Heart left ventricle (tissue), 16 donors: ENCODE measurements around the gene CCDC106. TPM values are rescaled to one million over a fixed set of nuclear protein-coding genes. Genes with fewer than 3 reads are reported as not detected.

ENCODE experiments used
- ATAC-seq, 4 donors: fragments of 200-7000 bp; cut with Tn5 transposase; one replicate each; pipeline ENCODE4 v1.9.1; 2020 to 2022; ENCODE audit warnings: moderate library complexity in 4 of 4, mild to moderate bottlenecking in 3 of 4, moderate number of reproducible peaks in 1 of 4
- DNase-seq, 5 donors: peaks; one replicate each; pipeline ENCODE4 v3.0.0-alpha.2; 2020
- H3K27ac ChIP-seq, 12 donors: fragments of 200-600 bp; sonication (generic) in 4 of 12; one replicate each; pipeline versions ENCODE4 v1.5.0 to v1.8.0; 2016 to 2022; ENCODE audit warnings: mild to moderate bottlenecking in 2 of 12
- H3K27me3 ChIP-seq, 9 donors: fragments of 200-600 bp; sonication (generic) in 2 of 9; one replicate each; pipeline versions ENCODE4 v1.5.1 to v1.8.0; 2016 to 2022; ENCODE audit warnings: mild to moderate bottlenecking in 3 of 9
- H3K36me3 ChIP-seq, 9 donors: fragments of 200-600 bp; sonication (generic) in 2 of 9; one replicate each; pipeline versions ENCODE4 v1.5.0 to v1.8.0; 2018 to 2022; ENCODE audit warnings: mild to moderate bottlenecking in 2 of 9
- H3K4me1 ChIP-seq, 12 donors: fragments of 200-600 bp; sonication (generic) in 4 of 12; one replicate each; pipeline versions ENCODE4 v1.5.0 to v1.8.0; 2016 to 2022; ENCODE audit warnings: mild to moderate bottlenecking in 3 of 12
- H3K4me3 ChIP-seq, 12 donors: fragments of 200-600 bp; sonication (generic) in 4 of 12; one replicate each; pipeline versions ENCODE4 v1.5.0 to v1.8.0; 2017 to 2022; ENCODE audit warnings: mild to moderate bottlenecking in 9 of 12, moderate library complexity in 4 of 12
- H3K9me3 ChIP-seq, 12 donors: fragments of 200-600 bp; sonication (generic) in 4 of 12; one replicate each; pipeline versions ENCODE4 v1.5.0 to v1.8.0; 2016 to 2022; ENCODE audit warnings: mild to moderate bottlenecking in 1 of 12
- CTCF ChIP-seq, 12 donors: fragments of 200-600 bp; sonication (generic) in 4 of 12; IDR thresholded peaks; one replicate each; pipeline versions ENCODE4 v1.5.0 to v1.8.0; 2018 to 2022; ENCODE audit warnings: antibody characterized with exemption in 12 of 12, mild to moderate bottlenecking in 5 of 12
- POLR2A ChIP-seq, 2 donors: fragments of 450-650 bp; IDR thresholded peaks; one replicate each; pipeline ENCODE4 v1.6.1; 2017; ENCODE audit warnings: antibody characterized with exemption in 2 of 2, mild to moderate bottlenecking in 2 of 2, moderate library complexity in 2 of 2
- WGBS, 4 donors: extraction: QIAGEN DNeasy Blood & Tissue Kit in 2 of 4; methylation state at CpG; one replicate each; pipeline versions ENCODE4 v1.1.5 to v1.1.7; 2013 to 2018; 5-methylcytosine and 5-hydroxymethylcytosine counted together
- intact Hi-C, 10 donors: fragments of 100-400 bp; cut with DNase I; formaldehyde crosslinking; loops; one replicate each; pipeline versions ENCODE4 v1.11.1 to v1.14.2; 2022
- polyA plus RNA-seq, 2 donors: library from polyadenylated mRNA; stranded (reverse); fragments of 200-250 nt; gene quantifications; one replicate each; pipeline ENCODE4 v1.2.3, GENCODE V29; 2013
- total RNA-seq, 9 donors: library from RNA; depleted of rRNA in 2 of 9; stranded (reverse); fragments of >200 nt in 2 of 9; fragmentation: NEBNext Ultra II Directional in 3 of 9; extraction: Animal tissue kit (Norgen Biotek cat#: 25700) in 3 of 9; gene quantifications; one replicate each; pipeline versions ENCODE4 v1.1.0 to v1.2.4, GENCODE V29; 2016 to 2023
- donor health status: ischemic (EF 13 %, LVEDD 7.1; RV severe dilation, severe dysfunction).
- donor health status: healthy with polysubstance abuse.
- donor health status: DM: no; HTN: yes; CAD: no.
- donor health status: DM: no; HTN: no; CAD: no.
- donor health status: ischemic (EF 25% LVEDD 6.9; RV normal size, moderate dysfunction).
- donor health status: ischemic (EF 25% LVEDD 5.7; RV mildly dilated, moderate dysfunction).
- donor health status: healthy.
- donor health status: DM: yes; HTN: yes; CAD: no.
- donor health status: ischemic (EF 35%, LVEDD 5.7; RV mildly dilated, moderate dysfunction).
- donor health status: nonischemic (EF 11% LVEDD 7.7; RV severe dilation, severe dysfunction).
- donor health status: DM: yes; HTN: yes; CAD: no.
- donor health status: PGD.
- donor health status: ischemic (EF 29% LVEDD 5.4; RV normal size, mild dysfunction).
- donor health status: nonischemic (EF 23%, LVEDD 6.1; RV moderate dilation, normal function).

The CCDC106 gene
- total and polyA plus RNA-seq, 11 donors, result 11.7 to 27.7 (median 16.5) TPM

GRCh38 chr19:55675661-55676354 is 27.8 kb downstream of the CCDC106 start:
- TF ChIP-seq CTCF (IDR thresholded peaks at IDR 0.05) (no peak), POLR2A (IDR thresholded peaks at IDR 0.05) (no peak)
- peaks cover 2 to 59% (median 45%) of the 10 kb centered on the region in 9 donors for H3K36me3 ChIP-seq
- WGBS, 4 donors, result 6 to 11% (median 8%) methylated on average over 16 of the region's 16 CpGs
- peak overlapping the region; percentile 61 to 99 (median 80) for H3K4me3 ChIP-seq
- H3K9me3 ChIP-seq, result no peaks in the 10 kb centered on the region
- DNase-seq (no peak), ATAC-seq (no peak)
- peaks cover 12 to 67% (median 37%) of the 10 kb centered on the region in 12 donors for H3K4me1 ChIP-seq
- intact Hi-C loops, result loop anchor here in 2 of 10 donors (1.0 to 2.0 kb wide), 2 partner anchors 21 to 22 kb away; partner anchors contain the start of gene U2AF2 (in 1 of the 2)
- peak overlapping the region; percentile 84 to 99 (median 92) for H3K27ac ChIP-seq
- no peaks in the 10 kb centered on the region for H3K27me3 ChIP-seq

- peak in 2 of 5 donors; percentile 56 to 57 for DNase-seq
- Histone ChIP-seq H3K36me3 (peaks cover 2 to 62% (median 48%) of the 10 kb centered on the region in 9 donors), H3K27me3 (no peaks in the 10 kb centered on the region), H3K9me3 (no peaks in the 10 kb centered on the region), H3K4me1 (peaks cover 12 to 65% (median 37%) of the 10 kb centered on the region in 12 donors), H3K4me3 (peak overlapping the region in 11 of 12 donors; percentile 61 to 99 (median 81)), H3K27ac (peak overlapping the region; percentile 8 to 99 (median 90))
- peak in 3 of 12 donors; percentile 19 to 27 (median 20) for TF ChIP-seq CTCF (IDR thresholded peaks at IDR 0.05)
- no peak for TF ChIP-seq POLR2A (IDR thresholded peaks at IDR 0.05)
- 38 to 46% (median 39%) methylated on average over 5 of the region's 5 CpGs for WGBS, 4 donors
- intact Hi-C loops, result no loop called here
- peak in 2 of 4 donors; percentile 2 to 4 for ATAC-seq
Measured at GRCh38 chr19:55676383-55676782, 28.4 kb downstream of the CCDC106 start.

- intact Hi-C loops, result no loop called here
- DNase-seq (no peak), ATAC-seq (no peak)
- Histone ChIP-seq H3K4me3 (peak overlapping the region in 9 of 12 donors; percentile 4 to 99 (median 78)), H3K4me1 (peaks cover 12 to 65% (median 37%) of the 10 kb centered on the region in 12 donors), H3K27me3 (no peaks in the 10 kb centered on the region), H3K9me3 (no peaks in the 10 kb centered on the region), H3K27ac (peak overlapping the region; percentile 37 to 99 (median 88)), H3K36me3 (peaks cover 2 to 63% (median 53%) of the 10 kb centered on the region in 9 donors)
- TF ChIP-seq POLR2A (IDR thresholded peaks at IDR 0.05) (no peak), CTCF (IDR thresholded peaks at IDR 0.05) (no peak)
- WGBS, 4 donors, result 67 to 75% (median 74%) methylated on average over 7 of the region's 7 CpGs
Measured at GRCh38 chr19:55676889-55677505, 29.0 kb downstream of the CCDC106 start.

- H3K36me3 ChIP-seq, result peaks cover 2 to 63% (median 54%) of the 10 kb centered on the region in 9 donors
- H3K27ac ChIP-seq, result peak overlapping the region; percentile 5 to 96 (median 69)
- intact Hi-C loops, result no loop called here
- H3K27me3 ChIP-seq, result no peaks in the 10 kb centered on the region
- no peaks in the 10 kb centered on the region for H3K9me3 ChIP-seq
- no peak for ATAC-seq
- peak overlapping the region in 6 of 12 donors; percentile 4 to 86 (median 19) for H3K4me3 ChIP-seq
- WGBS, 4 donors, result 20 to 39% (median 25%) methylated on average over 6 of the region's 6 CpGs
- H3K4me1 ChIP-seq, result peaks cover 12 to 65% (median 37%) of the 10 kb centered on the region in 12 donors
- no peak for DNase-seq
- TF ChIP-seq CTCF (IDR thresholded peaks at IDR 0.05) (no peak), POLR2A (IDR thresholded peaks at IDR 0.05) (no peak)
Measured at GRCh38 chr19:55677572-55678028, 29.6 kb downstream of the CCDC106 start.
